Sciatic nerve (tissue), 2 donors: Measurements from ENCODE around the gene CDC42BPG. TPM values are rescaled to one million over a fixed set of nuclear protein-coding genes. Genes with fewer than 3 reads are reported as not detected.

Source experiments
- ATAC-seq: fragments of 200-7000 bp; cut with Tn5 transposase; one replicate; pipeline ENCODE4 v1.9.1; 2020; ENCODE audit warnings: mild to moderate bottlenecking, moderate library complexity
- DNase-seq: peaks from one replicate; pipeline ENCODE4 v3.0.0-alpha.2; 2020; ENCODE audit warnings: low spot score
- intact Hi-C: fragments of 100-400 bp; cut with DNase I; formaldehyde crosslinking; loops from one replicate; pipeline ENCODE4 v1.14.2; 2022
- total RNA-seq: library from RNA; stranded (reverse); fragmentation: NEBNext Ultra II Directional; extraction: Animal tissue kit (Norgen Biotek cat#: 25700); gene quantifications from one replicate; pipeline ENCODE4 v1.2.1, GENCODE V29; 2021
- donor health status: DM: no; HTN: no; CAD: no.
- donor health status: DM: no; HTN: no; CAD: no.

Gene CDC42BPG
- 0.58 TPM for total RNA-seq

DNA sequence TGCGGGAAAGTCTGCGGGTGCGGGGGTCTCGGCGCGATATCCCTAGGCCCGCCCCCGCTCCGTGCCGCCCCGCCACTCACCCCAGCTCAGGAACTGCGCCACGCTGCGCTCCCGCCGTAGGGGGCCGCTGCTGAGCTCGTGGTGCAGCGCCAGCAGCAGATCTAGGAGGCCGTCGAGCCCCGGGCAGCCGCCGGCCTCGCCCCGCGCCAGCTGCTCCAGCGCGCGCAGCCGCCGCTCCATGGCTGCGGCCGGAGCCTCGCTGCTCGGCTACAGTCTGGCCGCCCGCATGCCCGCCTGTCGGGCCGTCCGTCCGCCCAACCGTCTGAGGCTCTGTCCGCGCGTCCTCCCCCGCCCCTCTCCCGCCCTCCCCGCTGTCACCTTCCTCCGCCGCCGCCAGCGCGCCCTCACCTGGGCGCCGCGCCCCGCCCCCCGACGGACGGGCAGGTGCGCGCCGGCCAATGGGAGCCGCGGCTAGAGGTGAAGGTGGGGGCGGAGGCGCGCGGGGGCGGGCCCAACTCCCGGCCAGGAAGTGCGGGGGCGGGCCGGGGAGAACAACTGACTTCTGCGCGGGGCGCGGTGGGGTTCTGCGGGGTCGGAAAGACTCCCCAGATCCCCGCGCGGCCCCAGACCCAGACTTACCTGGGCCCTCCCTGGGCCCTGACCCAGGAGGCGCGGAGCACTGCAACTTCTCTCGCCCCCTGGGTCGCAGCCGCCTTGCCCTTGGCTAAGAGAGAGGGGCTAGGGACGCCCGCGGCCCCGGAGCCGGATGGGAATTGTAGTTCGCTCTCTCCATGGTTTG is at the start of gene CDC42BPG:
TSS of gene CDC42BPG (minus strand) at position 324 of the 799 bp plus-strand sequence. CDS start at position 240, 84 bp downstream.
- intact Hi-C loops, result loop anchor here (5.0 kb wide), 1 partner anchor 48 kb away; no protein-coding TSS in a partner anchor
- ATAC-seq (peak; percentile 34), DNase-seq (no peak)

DNA sequence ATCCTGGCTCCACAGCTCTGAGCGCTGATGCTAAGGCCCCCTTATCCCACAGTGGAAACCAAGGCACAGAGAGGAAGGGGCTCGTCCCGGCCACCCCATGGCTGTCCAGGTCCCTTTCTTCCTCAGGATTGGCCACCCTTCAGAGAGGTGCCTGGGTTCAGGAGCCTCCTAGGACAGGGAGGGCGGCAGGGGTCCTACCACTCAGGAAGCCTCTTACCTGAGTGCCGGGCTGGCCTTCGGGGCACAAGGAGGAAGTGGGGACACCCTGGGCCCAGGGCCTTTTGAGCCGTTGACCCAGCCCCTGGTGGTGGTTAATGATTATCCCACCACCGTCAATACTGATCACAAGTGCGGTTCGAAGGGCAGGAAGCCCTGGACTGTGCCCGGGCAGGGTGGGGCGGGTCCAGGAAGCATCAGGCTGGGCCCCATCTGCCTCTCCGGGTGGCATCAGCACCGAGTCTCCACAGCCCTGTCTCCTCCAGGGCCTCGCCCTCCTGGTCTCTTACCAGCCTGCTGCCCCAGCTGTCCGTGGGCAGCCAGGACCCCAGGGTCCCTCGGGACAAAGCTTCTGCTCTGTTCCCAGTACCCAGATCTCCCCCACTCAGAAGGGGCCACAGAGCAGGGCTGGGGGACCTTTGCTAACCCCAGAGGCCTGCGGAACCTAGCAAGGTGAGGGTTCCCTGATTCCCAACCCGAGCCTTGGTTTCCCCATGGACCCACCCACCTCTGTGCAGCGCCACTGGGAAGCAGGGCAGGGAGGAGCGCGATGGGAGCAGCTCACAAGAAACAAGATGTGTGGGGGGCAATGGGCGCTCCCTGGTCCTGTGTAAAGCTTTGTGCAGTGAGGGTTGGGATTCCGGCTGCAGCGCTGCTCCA is 49.0 kb upstream of the CDC42BPG start:
- intact Hi-C loops, result loop anchor here (5.0 kb wide), 1 partner anchor 46 kb away; no protein-coding TSS in a partner anchor
- ATAC-seq (no peak), DNase-seq (no peak)

- DNase-seq (no peak), ATAC-seq (no peak)
- intact Hi-C loops, result loop anchor here (5.0 kb wide), 1 partner anchor 46 kb away; no protein-coding TSS in a partner anchor
These were observed 48.4 kb upstream of the CDC42BPG start for GRCh38 chr11:64892838-64893193.

- no peak for ATAC-seq
- intact Hi-C loops, result loop anchor here (5.0 kb wide), 1 partner anchor 45 kb away; no protein-coding TSS in a partner anchor
- DNase-seq, result no peak
These were observed 48.0 kb upstream of the CDC42BPG start for GRCh38 chr11:64892411-64892831.

DNA sequence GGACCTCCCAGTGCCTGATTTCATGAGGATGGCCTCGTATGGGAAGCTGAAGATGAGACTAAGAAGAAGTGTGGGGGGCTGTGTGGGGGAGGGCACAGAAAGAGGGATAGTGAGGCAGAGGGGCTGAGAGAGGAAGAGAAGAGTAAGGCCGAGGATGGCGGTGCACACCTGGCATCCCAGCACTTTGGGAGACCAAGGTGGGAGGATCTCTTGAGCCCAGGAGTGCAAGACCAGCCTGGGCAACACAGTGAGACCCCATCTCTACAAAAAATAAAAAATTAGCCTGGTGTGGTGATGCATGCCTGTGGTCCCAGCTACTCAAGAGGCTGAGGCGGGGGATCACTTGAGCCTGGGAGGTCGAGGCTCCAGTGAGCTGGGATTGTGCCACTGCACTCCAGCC is 47.4 kb upstream of the CDC42BPG start:
- intact Hi-C loops, result loop anchor here (5.0 kb wide), 1 partner anchor 45 kb away; no protein-coding TSS in a partner anchor
- DNase-seq (no peak), ATAC-seq (no peak)

DNA sequence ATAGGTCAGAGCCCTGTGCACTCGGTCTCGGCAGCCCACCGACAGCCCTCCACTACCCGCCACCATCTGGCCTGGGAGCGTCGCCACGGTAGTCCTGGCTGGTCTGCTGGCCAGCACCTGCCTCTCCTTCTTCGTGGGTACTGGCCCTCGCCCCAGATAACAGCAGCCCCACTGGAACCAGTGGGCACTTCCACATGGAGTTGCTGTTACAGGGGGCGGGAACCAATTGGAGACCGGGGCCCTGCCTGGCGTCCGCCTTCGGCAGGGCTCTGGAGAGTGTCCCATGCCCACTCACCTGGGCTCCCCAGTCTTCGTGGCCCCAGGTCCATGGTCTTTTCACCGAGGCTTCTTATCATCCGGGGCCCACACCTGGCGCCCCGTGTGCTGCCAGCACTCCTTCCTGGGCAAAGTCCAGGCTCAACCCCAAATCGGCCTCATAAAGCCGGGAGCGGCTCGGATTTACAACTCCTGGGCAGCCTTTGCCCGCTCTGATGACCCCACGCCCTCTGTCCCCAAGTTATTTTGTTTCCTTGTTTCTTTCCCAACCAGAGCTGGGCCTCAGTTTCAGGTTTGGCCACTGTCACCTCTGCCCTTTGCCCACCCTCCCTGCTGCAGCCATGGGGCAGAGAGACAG is 46.9 kb upstream of the CDC42BPG start:
- no peak for DNase-seq
- intact Hi-C loops, result loop anchor here (5.0 kb wide), 1 partner anchor 44 kb away; no protein-coding TSS in a partner anchor
- no peak for ATAC-seq

DNA sequence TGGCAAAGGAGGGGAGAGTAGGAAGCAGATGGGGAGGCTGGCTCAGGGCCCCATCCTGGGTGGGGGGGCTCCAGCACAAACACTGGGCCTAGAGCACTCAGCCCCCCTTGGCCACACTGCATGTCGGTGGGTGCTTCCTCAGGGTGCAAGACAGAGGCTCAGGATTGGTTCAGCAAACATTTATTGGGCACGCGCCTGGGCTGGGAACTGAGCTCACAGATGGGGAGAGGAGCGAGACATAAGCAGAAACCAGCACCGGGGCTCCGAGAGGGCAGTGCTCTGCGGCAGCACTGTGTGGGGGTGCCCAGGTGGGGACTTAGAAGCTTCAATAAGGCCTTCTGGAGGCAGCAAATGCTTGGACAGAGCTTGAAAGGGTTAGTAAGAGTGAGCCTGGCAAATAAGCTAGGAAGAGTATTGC is 46.1 kb upstream of the CDC42BPG start:
- intact Hi-C loops, result loop anchor here (5.0 kb wide), 1 partner anchor 43 kb away; no protein-coding TSS in a partner anchor
- ATAC-seq, result no peak
- no peak for DNase-seq

GRCh38 chr11:64888729-64889511 is 44.5 kb upstream of the CDC42BPG start:
- intact Hi-C loops, result no loop called here
- no peak for ATAC-seq
- no peak for DNase-seq

DNA sequence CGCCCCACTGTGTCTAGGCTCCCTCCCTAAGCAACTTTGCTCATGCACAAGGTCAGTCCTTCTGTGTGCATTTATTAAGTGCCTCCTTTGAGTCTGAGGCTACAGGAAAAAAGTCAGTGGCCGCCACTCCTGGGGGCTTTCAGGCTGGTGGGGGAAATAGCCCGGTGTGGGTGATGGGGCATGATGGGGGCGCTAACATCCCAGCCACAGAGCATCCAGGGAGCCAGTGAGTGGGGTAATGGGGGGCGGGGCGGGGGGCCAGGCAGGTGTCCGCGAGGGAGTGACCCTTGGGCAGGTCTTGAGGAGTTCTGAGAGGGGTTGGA is 43.9 kb upstream of the CDC42BPG start:
- no peak for DNase-seq
- ATAC-seq, result no peak
- intact Hi-C loops, result no loop called here

DNA sequence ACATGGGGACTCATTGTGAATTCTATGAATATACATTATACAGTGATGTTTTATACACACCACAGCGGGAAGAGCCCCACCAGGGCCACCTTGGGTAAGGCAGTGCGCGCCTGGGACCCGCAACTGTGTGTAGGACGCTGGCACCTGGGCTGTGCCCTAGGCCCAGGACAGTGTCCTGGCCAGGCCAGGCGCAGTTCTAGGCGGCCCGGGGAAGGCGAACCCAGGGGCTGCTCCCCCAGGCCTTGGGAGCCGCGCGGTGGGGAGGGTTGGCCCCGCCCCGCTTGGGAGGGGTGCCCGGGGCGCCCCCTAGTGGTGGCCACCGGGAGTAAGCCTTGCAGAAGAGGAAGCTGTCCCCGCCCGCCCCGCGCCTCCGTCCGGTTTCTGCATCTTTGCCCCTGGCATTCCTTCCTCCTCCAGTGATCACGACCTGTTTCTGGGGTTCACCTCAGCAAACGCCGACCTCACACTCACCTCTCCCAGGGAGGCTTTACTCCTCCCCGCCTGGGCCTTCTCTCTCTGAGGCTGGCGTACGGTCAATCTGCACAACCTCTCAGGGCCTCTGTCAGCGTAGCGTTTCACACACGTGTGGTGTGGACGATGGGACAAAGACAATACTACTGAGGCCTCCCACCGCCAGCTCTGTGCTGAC is 43.4 kb upstream of the CDC42BPG start:
- intact Hi-C loops, result no loop called here
- ATAC-seq (peak; percentile 92), DNase-seq (peak; percentile 89)

DNA sequence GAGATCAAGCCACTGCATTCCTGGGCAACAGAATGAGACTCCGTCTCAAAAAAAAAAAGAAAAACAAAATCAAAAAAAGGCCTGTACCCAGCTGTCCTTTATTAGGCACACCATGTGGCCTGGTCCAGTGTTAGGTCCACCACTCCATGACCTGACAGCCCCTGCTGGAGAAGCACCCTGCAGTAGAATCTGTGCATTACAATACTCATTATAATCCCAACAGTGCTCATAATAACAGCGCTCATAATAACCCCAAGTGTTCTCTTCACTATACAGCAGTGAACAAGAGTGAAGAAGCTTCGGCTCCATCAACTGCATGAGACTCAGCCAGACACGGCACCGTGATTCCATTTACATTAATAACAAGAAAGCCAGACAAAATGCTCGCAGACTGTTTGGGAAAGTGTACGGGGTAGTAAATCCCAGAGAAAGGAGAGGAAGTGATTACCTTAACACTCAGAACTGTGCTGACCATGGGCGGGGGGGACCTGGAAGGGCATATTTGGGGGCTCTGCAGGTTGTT is 42.8 kb upstream of the CDC42BPG start:
- no peak for DNase-seq
- no peak for ATAC-seq
- intact Hi-C loops, result no loop called here

GRCh38 chr11:64885367-64886286 is 41.2 kb upstream of the CDC42BPG start:
- no peak for DNase-seq
- no peak for ATAC-seq
- intact Hi-C loops, result no loop called here

- no peak for DNase-seq
- no peak for ATAC-seq
- intact Hi-C loops, result no loop called here
These were observed 39.6 kb upstream of the CDC42BPG start for GRCh38 chr11:64884019-64884418.

DNA sequence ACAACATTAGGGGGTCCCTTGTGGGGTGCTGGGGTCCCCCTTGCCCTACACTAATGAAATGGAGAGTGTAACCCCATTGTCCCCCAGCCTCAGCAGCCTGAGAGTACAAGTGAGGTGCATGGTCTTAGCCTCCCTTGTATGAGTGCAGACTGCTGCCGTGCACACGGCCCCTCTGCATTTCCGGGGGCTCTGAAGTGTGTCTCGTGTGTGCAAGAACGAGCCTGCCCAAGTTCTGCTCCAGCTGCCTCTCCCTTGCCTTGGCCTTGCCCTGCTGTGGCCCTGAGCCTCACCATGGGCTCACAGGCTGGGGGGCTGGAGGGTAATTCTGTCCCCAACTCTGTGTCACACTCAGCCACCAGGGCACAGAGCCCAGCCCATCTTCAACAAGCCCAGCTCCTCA is 39.1 kb upstream of the CDC42BPG start:
- ATAC-seq, result no peak
- intact Hi-C loops, result no loop called here
- no peak for DNase-seq

DNA sequence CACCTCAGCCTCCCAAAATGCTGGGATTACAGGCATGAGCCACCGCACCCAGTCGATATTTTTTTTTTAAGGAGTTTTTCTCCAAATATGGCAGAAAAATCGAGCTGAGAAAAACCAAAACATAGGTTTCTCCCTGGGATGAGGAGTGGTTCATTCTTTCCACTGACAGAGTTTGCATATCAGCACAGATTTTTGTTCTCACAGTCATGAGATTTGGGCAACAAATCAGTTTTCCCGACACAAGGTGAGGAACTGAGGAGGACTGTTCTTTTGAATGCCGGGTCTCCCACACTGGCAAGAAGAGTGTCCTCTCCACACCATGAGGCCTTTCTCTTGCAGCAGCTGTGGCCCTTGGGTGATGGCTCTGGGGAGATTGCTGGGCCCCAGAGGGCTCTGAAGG is 37.8 kb upstream of the CDC42BPG start:
- intact Hi-C loops, result no loop called here
- ATAC-seq (no peak), DNase-seq (no peak)

DNA sequence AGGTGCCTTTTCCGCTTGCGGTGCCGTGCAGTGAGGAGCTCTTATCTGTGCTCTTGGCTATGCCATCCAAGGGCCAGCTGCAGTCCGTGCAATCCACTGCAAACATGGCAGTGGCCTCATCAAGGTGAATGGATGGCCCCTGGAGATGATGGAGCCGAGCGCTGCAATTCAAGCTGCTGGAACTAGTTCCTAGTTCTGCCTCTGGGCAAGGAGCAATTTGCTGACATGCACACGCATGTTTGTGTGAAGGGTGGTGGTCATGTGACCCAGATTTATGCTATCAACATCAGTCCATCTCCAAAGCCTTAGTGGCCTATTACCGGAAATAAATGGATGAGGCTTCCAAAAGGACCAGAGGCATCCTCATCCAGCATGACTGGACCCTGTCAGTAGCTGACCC is 37.0 kb upstream of the CDC42BPG start:
- no peak for ATAC-seq
- intact Hi-C loops, result no loop called here
- no peak for DNase-seq
